GM12873 (cell line): Measurements from ENCODE around the gene CNKSR3.

ENCODE experiments used
- CTCF ChIP-seq: IDR thresholded peaks from 2 replicates; pipeline ENCODE4 v1.5.1; 2012; ENCODE audit warnings: low read depth, mild to moderate bottlenecking, moderate library complexity, low read length, control low read depth; ENCODE audit not compliant: insufficient read depth; ENCODE audit errors: missing control alignments

Gene CNKSR3

GRCh38 chr6:154485815-154486214 is 24.7 kb downstream of the CNKSR3 start:
- TF ChIP-seq CTCF = no peak

- TF ChIP-seq CTCF = no peak
Measured at GRCh38 chr6:154484942-154485341, 25.5 kb downstream of the CNKSR3 start.

GRCh38 chr6:154482858-154483257 is 27.6 kb downstream of the CNKSR3 start:
- TF ChIP-seq CTCF = no peak

GRCh38 chr6:154481521-154482013 is 28.9 kb downstream of the CNKSR3 start:
- no peak for TF ChIP-seq CTCF

- TF ChIP-seq CTCF = no peak
Measured at GRCh38 chr6:154479771-154480639, 30.5 kb downstream of the CNKSR3 start.

GRCh38 chr6:154479351-154479769 is 31.1 kb downstream of the CNKSR3 start:
- TF ChIP-seq CTCF = no peak

GRCh38 chr6:154478701-154479060 is 31.8 kb downstream of the CNKSR3 start:
- no peak for TF ChIP-seq CTCF
